Right ventricle myocardium inferior (tissue), 1 donor: ENCODE results near the gene FBP2. TPM values are rescaled to one million over a fixed set of nuclear protein-coding genes. Genes with fewer than 3 reads are reported as not detected.

Experiments used
- ATAC-seq: fragments of 200-7000 bp; cut with Tn5 transposase; one replicate; pipeline ENCODE4 v1.9.1; 2020; ENCODE audit warnings: mild to moderate bottlenecking, moderate library complexity
- DNase-seq: peaks from one replicate; pipeline ENCODE4 v3.0.0; 2021; ENCODE audit errors: missing footprints
- intact Hi-C: fragments of 100-400 bp; cut with DNase I; formaldehyde crosslinking; loops from one replicate; pipeline ENCODE4 v1.11.0; 2022
- total RNA-seq: library from RNA; stranded (reverse); fragmentation: NEBNext Ultra II Directional; extraction: Animal tissue kit (Norgen Biotek cat#: 25700); gene quantifications from one replicate; pipeline ENCODE4 v1.2.1, GENCODE V29; 2021
- donor health status: DM: no; HTN: yes; CAD: no; lungs with severe emphysema.

FBP2 gene
- total RNA-seq, 1 donor from 2014 or later, result 0.54 TPM

DNA sequence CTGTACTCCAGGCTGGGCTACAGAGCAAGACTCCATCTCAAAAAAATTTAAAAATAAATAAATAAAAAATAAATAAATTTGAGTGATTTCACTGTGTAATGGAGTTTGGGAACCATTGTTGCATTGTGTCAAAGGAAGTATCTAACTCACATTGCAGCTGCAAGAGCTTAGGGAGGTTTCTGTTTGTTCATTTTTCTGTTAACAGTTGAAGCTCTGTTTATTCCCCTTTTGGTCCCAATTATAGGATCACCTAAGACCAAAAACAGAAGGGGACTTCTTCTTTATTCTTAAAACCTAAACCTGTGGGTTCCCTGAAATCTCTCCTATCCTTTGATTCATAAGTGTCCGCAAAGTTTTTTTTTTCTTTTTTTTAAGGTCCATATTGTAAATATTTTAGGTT lies 67.4 kb downstream of the FBP2 start:
- no peak for DNase-seq
- no peak for ATAC-seq
- intact Hi-C loops, result no loop called here

DNA sequence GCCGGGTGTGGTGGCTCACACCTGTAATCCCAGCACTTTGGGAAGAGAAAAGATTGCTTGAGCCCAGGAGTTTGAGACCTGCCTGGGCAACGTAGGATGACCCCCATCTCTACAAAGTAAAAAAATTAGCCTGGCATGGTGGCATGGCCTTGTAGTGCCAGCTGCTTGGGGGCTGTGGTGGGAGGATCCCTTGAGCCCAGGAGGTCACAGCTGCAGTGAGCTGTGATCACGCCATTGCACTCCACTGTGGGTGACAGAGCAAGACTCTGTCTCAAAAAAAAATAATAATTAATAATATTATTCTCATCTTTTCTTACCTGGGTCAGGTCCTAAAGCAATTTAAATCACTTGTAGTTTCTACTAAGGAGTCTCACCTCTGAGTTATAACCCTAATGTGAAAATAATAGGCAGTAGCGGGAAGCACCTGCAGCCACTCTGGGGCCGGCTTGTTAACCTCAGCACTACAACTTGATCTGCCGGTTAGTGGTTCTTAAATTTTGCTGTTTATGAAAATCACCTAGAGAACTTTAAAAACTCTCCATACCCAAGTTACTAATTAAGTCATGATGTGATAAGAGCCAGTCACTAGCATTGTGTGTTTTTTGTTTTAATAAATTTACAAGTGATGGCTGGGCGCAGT lies 68.1 kb downstream of the FBP2 start:
- ATAC-seq, result no peak
- DNase-seq, result no peak
- intact Hi-C loops, result no loop called here

DNA sequence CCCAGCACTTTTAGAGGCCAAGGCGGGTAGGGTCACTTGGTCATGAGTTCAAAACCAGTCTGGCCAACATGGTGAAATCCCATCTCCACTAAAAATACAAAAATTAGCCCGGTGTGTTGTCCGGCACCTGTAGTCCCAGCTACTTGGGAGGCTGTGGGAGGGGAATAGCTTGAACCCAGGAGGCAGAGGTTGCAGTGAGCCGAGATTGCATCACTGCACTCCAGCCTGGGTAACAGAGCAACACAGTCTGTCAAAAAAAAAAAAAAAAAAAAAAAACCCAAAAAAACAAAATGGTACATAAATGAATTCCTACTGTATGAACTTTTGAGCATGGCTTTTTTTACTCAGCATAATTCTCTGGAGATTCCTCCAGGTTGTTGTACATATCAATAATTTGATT lies 76.4 kb downstream of the FBP2 start:
- no peak for DNase-seq
- intact Hi-C loops, result no loop called here
- ATAC-seq, result no peak

DNA sequence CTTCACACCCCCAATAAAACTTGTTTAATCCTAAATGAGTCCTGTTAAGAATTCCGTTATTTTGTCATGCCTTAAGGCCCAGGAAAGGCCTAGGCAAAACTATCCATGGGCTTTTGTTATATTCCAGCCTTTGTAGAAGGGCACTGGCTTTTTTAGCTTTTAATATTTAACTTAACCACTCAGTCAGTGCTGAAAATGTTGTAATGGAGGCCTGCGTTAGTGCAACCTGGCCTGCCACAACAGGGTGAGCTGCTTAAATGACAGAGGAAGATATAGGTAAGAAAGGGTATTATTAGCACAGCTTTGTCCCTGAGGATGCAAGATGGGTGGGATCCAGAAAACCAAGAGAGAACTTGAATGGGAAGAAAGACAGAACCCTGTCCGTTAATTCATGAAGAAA lies 78.9 kb downstream of the FBP2 start:
- DNase-seq (no peak), ATAC-seq (no peak)
- intact Hi-C loops, result no loop called here

DNA sequence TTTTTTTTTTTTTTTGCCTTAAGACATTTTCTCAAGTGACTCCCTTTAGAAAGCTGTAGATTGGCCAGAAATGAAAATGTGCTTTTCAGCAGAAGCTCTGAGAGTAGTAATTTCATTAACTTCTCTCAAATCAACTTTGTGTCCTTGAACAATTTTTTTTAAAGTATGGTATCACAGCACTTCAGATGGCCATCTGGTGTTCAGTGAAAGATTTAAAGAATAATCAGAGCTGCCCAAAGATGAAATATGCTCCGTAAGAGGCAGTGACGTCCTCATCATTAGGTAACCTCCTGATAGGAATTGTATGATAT lies 81.7 kb downstream of the FBP2 start:
- intact Hi-C loops, result no loop called here
- ATAC-seq (no peak), DNase-seq (no peak)

DNA sequence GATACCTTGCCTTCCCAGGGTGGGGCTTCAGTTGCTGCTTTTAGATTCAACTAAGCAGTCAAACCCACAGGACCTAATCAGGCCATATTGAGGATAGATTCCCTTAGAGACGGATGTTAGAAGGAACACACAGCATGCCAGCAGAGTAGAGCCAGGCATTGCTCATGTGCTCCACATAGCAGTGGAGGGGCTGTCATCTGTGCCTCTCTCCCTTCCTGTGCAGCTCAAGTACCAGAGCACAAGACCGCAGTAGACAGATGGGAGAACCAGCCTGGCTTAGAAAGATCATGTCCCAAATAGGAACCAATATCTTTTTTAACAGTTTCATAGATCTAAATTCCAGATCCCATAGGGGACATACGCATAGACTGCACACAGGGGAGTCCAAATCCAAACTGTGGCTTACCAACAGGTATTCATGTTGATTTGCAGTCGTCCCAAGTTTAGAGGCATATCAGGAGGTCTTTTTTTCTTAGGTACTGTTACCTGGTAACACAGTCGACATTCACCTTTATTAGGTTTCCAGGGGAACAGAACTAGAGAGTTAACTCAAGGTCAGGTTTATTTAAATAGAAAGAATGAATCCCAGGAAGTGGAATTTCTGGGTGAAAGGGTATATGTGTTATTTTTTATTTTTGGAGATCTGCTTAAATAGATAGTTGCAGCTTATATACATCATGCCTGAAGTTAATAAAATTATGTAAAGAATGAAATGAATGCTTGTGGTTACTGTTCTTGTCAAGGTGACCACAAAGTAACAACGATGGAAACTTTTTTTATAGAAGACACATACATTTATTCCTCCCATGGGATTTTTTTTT lies 82.3 kb downstream of the FBP2 start:
- DNase-seq, result no peak
- ATAC-seq, result no peak
- intact Hi-C loops, result no loop called here

Other genes starting within 250 kb of the FBP2 start
- gene PCAT7, start 38.7 kb downstream of the FBP2 start, total RNA-seq, result not detected
- 1.0 TPM for gene FBP1, start 45.7 kb upstream of the FBP2 start, total RNA-seq
- 180 TPM for gene AOPEP, start 132.9 kb upstream of the FBP2 start, total RNA-seq